GM18909 (cell line): ENCODE data around the gene RBP7.

Experiments
- ATAC-seq: cut with Tn5 transposase; IDR thresholded peaks from one replicate; pipeline ENCODE4 v1.9.1; 2021; ENCODE audit warnings: mild to moderate bottlenecking; ENCODE audit not compliant: unreplicated experiment, poor library complexity

Gene RBP7

GRCh38 chr1:10064416-10065343 is 67.7 kb downstream of the RBP7 start:
- ATAC-seq: no peak

DNA sequence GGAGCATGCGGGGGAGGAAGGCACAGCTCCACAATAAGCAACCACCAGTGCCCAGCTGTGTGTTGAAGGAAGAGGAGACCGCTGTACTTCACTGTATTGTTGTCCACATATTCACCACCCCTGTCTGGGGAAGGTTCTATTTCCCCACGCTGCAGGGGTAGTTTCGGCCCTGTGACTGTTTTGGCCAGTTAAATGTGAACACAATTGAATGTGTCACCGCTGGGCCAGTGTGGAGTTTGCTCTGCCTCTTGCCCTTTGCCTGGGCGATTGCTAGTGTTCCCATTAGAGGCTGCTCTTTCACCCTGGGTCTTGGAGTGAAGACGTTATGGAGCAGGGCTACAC is 68.3 kb downstream of the RBP7 start:
- no peak for ATAC-seq
